Neural progenitor cell (in vitro differentiated cells): ENCODE results near the gene WWOX. TPM values are rescaled to one million over a fixed set of nuclear protein-coding genes. Genes with fewer than 3 reads are reported as not detected.

Experiments
- DNase-seq: peaks from one replicate; pipeline ENCODE4 v3.0.0-alpha.2; 2016; ENCODE audit warnings: low spot score
- H2AFZ ChIP-seq: fragments of 200-600 bp; sonication (generic); replicated peaks from 2 replicates; pipeline ENCODE4 v1.6.1; 2016; ENCODE audit warnings: antibody characterized with exemption
- H3F3A ChIP-seq: fragments of 200-600 bp; sonication (generic); 2 replicates; pipeline ENCODE4 v1.6.1; 2016; ENCODE audit warnings: antibody characterized with exemption, low read depth
- H3K27ac ChIP-seq: fragments of 200-600 bp; sonication (generic); 2 replicates; pipeline ENCODE4 v1.5.1; 2016; ENCODE audit warnings: mild to moderate bottlenecking
- H3K27me3 ChIP-seq: fragments of 200-600 bp; sonication (generic); 2 replicates; pipeline ENCODE4 v1.6.1; 2016; ENCODE audit warnings: mild to moderate bottlenecking, moderate library complexity
- H3K36me3 ChIP-seq: fragments of 200-600 bp; sonication (generic); 2 replicates; pipeline ENCODE4 v1.5.1; 2016
- H3K4me1 ChIP-seq: fragments of 200-600 bp; sonication (generic); 2 replicates; pipeline ENCODE4 v1.6.1; 2016; ENCODE audit warnings: mixed run types
- H3K4me2 ChIP-seq: fragments of 200-600 bp; sonication (generic); 2 replicates; pipeline ENCODE4 v1.6.1; 2016
- H3K4me3 ChIP-seq: fragments of 200-600 bp; sonication (generic); 2 replicates; pipeline ENCODE4 v1.5.1; 2016
- H3K79me2 ChIP-seq: fragments of 200-600 bp; sonication (generic); 2 replicates; pipeline ENCODE4 v1.6.1; 2016; ENCODE audit warnings: low read depth
- H3K9ac ChIP-seq: fragments of 200-600 bp; sonication (generic); 2 replicates; pipeline ENCODE4 v1.6.1; 2016
- H3K9me3 ChIP-seq: fragments of 200-600 bp; sonication (generic); 2 replicates; pipeline ENCODE4 v1.5.1; 2016; ENCODE audit warnings: low read depth
- H4K20me1 ChIP-seq: fragments of 200-600 bp; sonication (generic); 2 replicates; pipeline ENCODE4 v1.6.1; 2016; ENCODE audit warnings: low read depth
- H3K27ac Mint-ChIP-seq: 3 replicates; pipeline ENCODE4 v1.8.0; 2021; ENCODE audit warnings: mixed read lengths
- H3K27me3 Mint-ChIP-seq: 2 replicates; pipeline ENCODE4 v1.8.0; 2022; ENCODE audit warnings: low read depth, mild to moderate bottlenecking, inconsistent platforms, moderate library complexity, mixed read lengths; ENCODE audit not compliant: insufficient read depth
- H3K36me3 Mint-ChIP-seq: 3 replicates; pipeline ENCODE4 v1.8.0; 2021; ENCODE audit warnings: mixed read lengths
- H3K4me1 Mint-ChIP-seq: 3 replicates; pipeline ENCODE4 v1.8.0; 2021; ENCODE audit warnings: mixed read lengths
- H3K4me3 Mint-ChIP-seq: 3 replicates; pipeline ENCODE4 v1.8.0; 2021; ENCODE audit warnings: mild to moderate bottlenecking, moderate library complexity, mixed read lengths
- H3K9me3 Mint-ChIP-seq: 3 replicates; pipeline ENCODE4 v1.8.0; 2020; ENCODE audit warnings: mixed read lengths
- EZH2 ChIP-seq: fragments of 200-600 bp; sonication (generic); IDR thresholded peaks from 2 replicates; pipeline ENCODE4 v1.6.1; 2017; ENCODE audit warnings: antibody characterized with exemption, mild to moderate bottlenecking, moderate library complexity
- EZH2phosphoT487 ChIP-seq: fragments of 200-600 bp; sonication (generic); IDR thresholded peaks from 2 replicates; pipeline ENCODE4 v1.6.1; 2017; ENCODE audit warnings: antibody characterized with exemption
- total RNA-seq: library from RNA; depleted of rRNA; stranded (reverse); fragments of >200 nt; gene quantifications from 2 replicates; pipeline ENCODE4 v1.2.3, GENCODE V29; 2015; ENCODE audit warnings: low replicate concordance
- TF ChIP-seq, protein P1 (sequence below): fragments of 200-600 bp; sonication (generic); IDR thresholded peaks from 2 replicates; pipeline ENCODE4 v1.5.1; 2017; ENCODE audit warnings: antibody characterized with exemption, mild to moderate bottlenecking

The WWOX gene
- total RNA-seq, 1 donor from 2014 or later, result 63.7 TPM

DNA sequence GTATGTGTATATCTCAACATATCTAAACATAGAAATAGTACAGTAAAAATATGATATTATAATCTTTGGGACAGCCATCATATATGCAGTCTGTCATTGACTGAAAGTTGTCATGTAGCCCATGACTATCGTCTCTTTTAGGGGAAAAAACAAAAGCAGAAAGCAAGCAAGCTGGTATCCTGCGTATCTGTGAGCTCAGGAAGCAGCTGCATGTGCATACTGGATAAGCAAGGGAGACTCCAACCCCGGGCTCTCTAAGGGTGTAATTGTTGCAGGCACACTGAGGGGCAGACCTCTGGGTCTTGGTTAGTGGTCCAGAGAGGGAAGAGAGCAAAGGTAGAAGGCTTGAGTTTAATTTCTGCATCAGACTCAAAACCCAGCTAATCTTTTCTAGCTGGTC, 920.0 kb downstream of the WWOX start:
- Mint-ChIP-seq H3K27ac (no peak overlapping the region), H3K4me3 (no peak overlapping the region), H3K4me1 (peaks cover 14% of the 10 kb centered on the region), H3K9me3 (peaks cover 8% of the 10 kb centered on the region), H3K36me3 (no peaks in the 10 kb centered on the region), H3K27me3 (peaks cover 3% of the 10 kb centered on the region)
- no peak for TF ChIP-seq EZH2phosphoT487
- no peak for TF ChIP-seq EZH2
- TF ChIP-seq, protein P1, sequence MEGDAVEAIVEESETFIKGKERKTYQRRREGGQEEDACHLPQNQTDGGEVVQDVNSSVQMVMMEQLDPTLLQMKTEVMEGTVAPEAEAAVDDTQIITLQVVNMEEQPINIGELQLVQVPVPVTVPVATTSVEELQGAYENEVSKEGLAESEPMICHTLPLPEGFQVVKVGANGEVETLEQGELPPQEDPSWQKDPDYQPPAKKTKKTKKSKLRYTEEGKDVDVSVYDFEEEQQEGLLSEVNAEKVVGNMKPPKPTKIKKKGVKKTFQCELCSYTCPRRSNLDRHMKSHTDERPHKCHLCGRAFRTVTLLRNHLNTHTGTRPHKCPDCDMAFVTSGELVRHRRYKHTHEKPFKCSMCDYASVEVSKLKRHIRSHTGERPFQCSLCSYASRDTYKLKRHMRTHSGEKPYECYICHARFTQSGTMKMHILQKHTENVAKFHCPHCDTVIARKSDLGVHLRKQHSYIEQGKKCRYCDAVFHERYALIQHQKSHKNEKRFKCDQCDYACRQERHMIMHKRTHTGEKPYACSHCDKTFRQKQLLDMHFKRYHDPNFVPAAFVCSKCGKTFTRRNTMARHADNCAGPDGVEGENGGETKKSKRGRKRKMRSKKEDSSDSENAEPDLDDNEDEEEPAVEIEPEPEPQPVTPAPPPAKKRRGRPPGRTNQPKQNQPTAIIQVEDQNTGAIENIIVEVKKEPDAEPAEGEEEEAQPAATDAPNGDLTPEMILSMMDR, result no peak
- Histone ChIP-seq H3K36me3 (no peaks in the 10 kb centered on the region), H3K27me3 (no peaks in the 10 kb centered on the region), H2AFZ (no peak overlapping the region), H3K4me1 (peaks cover 12% of the 10 kb centered on the region), H3K9me3 (no peaks in the 10 kb centered on the region), H4K20me1 (no peaks in the 10 kb centered on the region), H3K27ac (no peak overlapping the region), H3K4me2 (no peak overlapping the region), H3F3A (no peaks in the 10 kb centered on the region), H3K79me2 (no peaks in the 10 kb centered on the region), H3K9ac (no peak overlapping the region), H3K4me3 (no peak overlapping the region)
- no peak for DNase-seq

DNA sequence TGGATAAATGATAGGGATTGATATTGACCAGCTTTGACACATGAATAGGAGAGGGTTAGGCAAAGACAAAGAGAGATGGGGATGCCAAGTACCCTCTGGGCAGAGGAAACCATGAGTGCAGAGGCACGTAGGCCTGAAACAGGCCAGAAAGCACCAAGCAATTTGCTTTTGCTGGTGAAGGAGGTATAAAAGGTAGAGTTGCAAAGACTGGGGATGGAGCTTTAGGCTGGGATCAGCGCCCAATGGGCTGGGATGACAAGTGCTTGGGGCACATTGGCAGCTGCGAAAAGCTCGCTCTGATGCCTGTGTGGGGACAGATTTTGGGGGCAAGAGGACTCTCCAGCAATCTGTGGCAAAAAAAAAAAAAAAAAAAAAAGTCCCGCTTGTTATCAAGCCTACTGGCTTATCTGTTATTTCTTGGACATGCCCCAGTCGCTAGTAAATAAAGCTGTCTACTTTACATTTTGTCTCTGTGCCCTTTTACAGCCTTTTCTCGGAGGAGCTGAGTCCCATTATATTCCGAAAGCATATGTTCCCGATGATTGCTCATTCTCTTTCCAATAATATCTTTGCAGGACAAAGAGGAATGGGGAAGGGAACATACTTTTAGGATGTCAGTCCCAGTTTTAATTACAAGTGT, 922.7 kb downstream of the WWOX start:
- H3K9me3 Mint-ChIP-seq, result peaks cover 2% of the 10 kb centered on the region
- no peaks in the 10 kb centered on the region for H3K36me3 Mint-ChIP-seq
- Histone ChIP-seq H3K4me3 (no peak overlapping the region), H3K27ac (no peak overlapping the region), H3K27me3 (no peaks in the 10 kb centered on the region), H4K20me1 (no peaks in the 10 kb centered on the region), H3K4me2 (no peak overlapping the region), H3K9me3 (no peaks in the 10 kb centered on the region), H3K79me2 (no peaks in the 10 kb centered on the region), H3K36me3 (no peaks in the 10 kb centered on the region), H3K4me1 (peaks cover 17% of the 10 kb centered on the region), H3K9ac (no peak overlapping the region), H3F3A (peaks cover 4% of the 10 kb centered on the region), H2AFZ (no peak overlapping the region)
- TF ChIP-seq EZH2phosphoT487, result no peak
- TF ChIP-seq EZH2, result no peak
- TF ChIP-seq, protein P1, result no peak
- H3K27me3 Mint-ChIP-seq, result peaks cover 3% of the 10 kb centered on the region
- no peak overlapping the region for H3K4me3 Mint-ChIP-seq
- H3K27ac Mint-ChIP-seq, result no peak overlapping the region
- H3K4me1 Mint-ChIP-seq, result peaks cover 7% of the 10 kb centered on the region
- no peak for DNase-seq

- no peak overlapping the region for H3K4me2 ChIP-seq
- Mint-ChIP-seq H3K36me3 (no peaks in the 10 kb centered on the region), H3K9me3 (no peaks in the 10 kb centered on the region), H3K27ac (no peak overlapping the region), H3K4me3 (no peak overlapping the region), H3K4me1 (peaks cover 7% of the 10 kb centered on the region), H3K27me3 (no peaks in the 10 kb centered on the region)
- H3K9me3 ChIP-seq, result no peaks in the 10 kb centered on the region
- no peak for DNase-seq
- H2AFZ ChIP-seq, result no peak overlapping the region
- no peak overlapping the region for H3K27ac ChIP-seq
- H3K36me3 ChIP-seq, result no peaks in the 10 kb centered on the region
- H3K79me2 ChIP-seq, result no peaks in the 10 kb centered on the region
- peaks cover 4% of the 10 kb centered on the region for H3F3A ChIP-seq
- H3K4me3 ChIP-seq, result no peak overlapping the region
- no peaks in the 10 kb centered on the region for H3K27me3 ChIP-seq
- H3K4me1 ChIP-seq, result peaks cover 17% of the 10 kb centered on the region
- TF ChIP-seq EZH2phosphoT487 (no peak), EZH2 (no peak)
- TF ChIP-seq, protein P1, result no peak
- H3K9ac ChIP-seq, result no peak overlapping the region
- H4K20me1 ChIP-seq, result no peaks in the 10 kb centered on the region
Measured at GRCh38 chr16:79026117-79026516, 926.7 kb downstream of the WWOX start.
